ENCODE measurements around the gene MX2. TPM values are rescaled to one million over a fixed set of nuclear protein-coding genes. Genes with fewer than 3 reads are reported as not detected.

Gene MX2
- total and polyA plus RNA-seq, 2 donors (not counting 1 experiment from before 2014, with no cell fraction given) = 2.0 to 3.6 TPM

- no peak for TF ChIP-seq EZH2 (IDR thresholded peaks at IDR 0.05; ENCODE audit: low read length, missing control alignments)
- no peak for TF ChIP-seq CTCF (conservative IDR thresholded peaks at IDR 0.05 in 1 of 2, IDR thresholded peaks at IDR 0.05 in 1 of 2; ENCODE audit: low read depth in 1 of 2, low read length in 2 of 2)
- no peak for DNase-seq (ENCODE audit: low read depth in 2 of 2)
- H2AFZ ChIP-seq (ENCODE audit: low read length) = no peak overlapping the region
These were observed 40.4 kb downstream of the MX2 start for GRCh38 chr21:41402231-41402630.

GRCh38 chr21:41402796-41403195 is 41.0 kb downstream of the MX2 start:
- no peak overlapping the region for H3K4me2 ChIP-seq (ENCODE audit: extremely low read depth, insufficient read depth, low read length)
- H3K9me3 ChIP-seq (ENCODE audit: control insufficient read depth, insufficient read depth, low read depth, low read length) = no peaks in the 10 kb centered on the region
- no peak overlapping the region for H3K27ac ChIP-seq (ENCODE audit: insufficient read depth, low read length)
- H3K36me3 ChIP-seq (ENCODE audit: control insufficient read depth, insufficient read depth, low read length) = no peaks in the 10 kb centered on the region
- no peak overlapping the region for H2AFZ ChIP-seq (ENCODE audit: low read length)
- no peak overlapping the region for H3K4me3 ChIP-seq (replicated peaks in 1 of 4; ENCODE audit: control extremely low read depth in 1 of 4, insufficient read depth in 1 of 4, low read depth in 3 of 4, low read length in 4 of 4)
- no peaks in the 10 kb centered on the region for H3K27me3 ChIP-seq (ENCODE audit: control insufficient read depth, insufficient read depth, low read length)
- H3K79me2 ChIP-seq (ENCODE audit: control insufficient read depth, insufficient read depth, low read length) = no peaks in the 10 kb centered on the region
- H4K20me1 ChIP-seq (ENCODE audit: control insufficient read depth, extremely low read depth, insufficient read depth, low read length) = no peaks in the 10 kb centered on the region
- TF ChIP-seq EZH2 (IDR thresholded peaks at IDR 0.05; ENCODE audit: low read length, missing control alignments) (no peak), CTCF (conservative IDR thresholded peaks at IDR 0.05 in 1 of 2, IDR thresholded peaks at IDR 0.05 in 1 of 2; ENCODE audit: low read depth in 1 of 2, low read length in 2 of 2) (no peak)
- no peak for DNase-seq (ENCODE audit: low read depth in 2 of 2)
- H3K4me1 ChIP-seq (ENCODE audit: control insufficient read depth, extremely low read depth, insufficient read depth, low read length) = no peaks in the 10 kb centered on the region
- no peak overlapping the region for H3K9ac ChIP-seq (ENCODE audit: insufficient read depth, low read length)

More at GRCh38 chr21:41402231-41402630, 40.4 kb downstream of the MX2 start:
- Histone ChIP-seq H3K79me2 (ENCODE audit: control insufficient read depth, insufficient read depth, low read length) (no peaks in the 10 kb centered on the region), H3K4me1 (ENCODE audit: control insufficient read depth, extremely low read depth, insufficient read depth, low read length) (no peaks in the 10 kb centered on the region), H3K27me3 (ENCODE audit: control insufficient read depth, insufficient read depth, low read length) (no peaks in the 10 kb centered on the region), H3K4me3 (replicated peaks in 1 of 4; ENCODE audit: control extremely low read depth in 1 of 4, insufficient read depth in 1 of 4, low read depth in 3 of 4, low read length in 4 of 4) (no peak overlapping the region), H3K9ac (ENCODE audit: insufficient read depth, low read length) (no peak overlapping the region), H3K4me2 (ENCODE audit: extremely low read depth, insufficient read depth, low read length) (no peak overlapping the region), H3K27ac (ENCODE audit: insufficient read depth, low read length) (no peak overlapping the region), H3K36me3 (ENCODE audit: control insufficient read depth, insufficient read depth, low read length) (no peaks in the 10 kb centered on the region), H4K20me1 (ENCODE audit: control insufficient read depth, extremely low read depth, insufficient read depth, low read length) (no peaks in the 10 kb centered on the region), H3K9me3 (ENCODE audit: control insufficient read depth, insufficient read depth, low read depth, low read length) (no peaks in the 10 kb centered on the region)

GRCh38 chr21:41403331-41403730 is 41.5 kb downstream of the MX2 start:
- no peak for DNase-seq (ENCODE audit: low read depth in 2 of 2)
- no peak overlapping the region for H2AFZ ChIP-seq (ENCODE audit: low read length)
- no peaks in the 10 kb centered on the region for H3K36me3 ChIP-seq (ENCODE audit: control insufficient read depth, insufficient read depth, low read length)
- H3K9me3 ChIP-seq (ENCODE audit: control insufficient read depth, insufficient read depth, low read depth, low read length) = no peaks in the 10 kb centered on the region
- no peaks in the 10 kb centered on the region for H3K79me2 ChIP-seq (ENCODE audit: control insufficient read depth, insufficient read depth, low read length)
- H3K4me3 ChIP-seq (replicated peaks in 1 of 4; ENCODE audit: control extremely low read depth in 1 of 4, insufficient read depth in 1 of 4, low read depth in 3 of 4, low read length in 4 of 4) = no peak overlapping the region
- no peaks in the 10 kb centered on the region for H3K27me3 ChIP-seq (ENCODE audit: control insufficient read depth, insufficient read depth, low read length)
- no peak overlapping the region for H3K27ac ChIP-seq (ENCODE audit: insufficient read depth, low read length)
- TF ChIP-seq CTCF (conservative IDR thresholded peaks at IDR 0.05 in 1 of 2, IDR thresholded peaks at IDR 0.05 in 1 of 2; ENCODE audit: low read depth in 1 of 2, low read length in 2 of 2) = no peak
- TF ChIP-seq EZH2 (IDR thresholded peaks at IDR 0.05; ENCODE audit: low read length, missing control alignments) = no peak
- H3K9ac ChIP-seq (ENCODE audit: insufficient read depth, low read length) = no peak overlapping the region
- H3K4me1 ChIP-seq (ENCODE audit: control insufficient read depth, extremely low read depth, insufficient read depth, low read length) = no peaks in the 10 kb centered on the region
- no peak overlapping the region for H3K4me2 ChIP-seq (ENCODE audit: extremely low read depth, insufficient read depth, low read length)
- H4K20me1 ChIP-seq (ENCODE audit: control insufficient read depth, extremely low read depth, insufficient read depth, low read length) = no peaks in the 10 kb centered on the region

All from fibroblast of lung (primary cell).